Right kidney (tissue), 1 donor: ENCODE data around the gene MPP7.

Source experiments
- DNase-seq: peaks from one replicate; pipeline ENCODE4 v3.0.0-alpha.2; 2016

Gene MPP7

DNA sequence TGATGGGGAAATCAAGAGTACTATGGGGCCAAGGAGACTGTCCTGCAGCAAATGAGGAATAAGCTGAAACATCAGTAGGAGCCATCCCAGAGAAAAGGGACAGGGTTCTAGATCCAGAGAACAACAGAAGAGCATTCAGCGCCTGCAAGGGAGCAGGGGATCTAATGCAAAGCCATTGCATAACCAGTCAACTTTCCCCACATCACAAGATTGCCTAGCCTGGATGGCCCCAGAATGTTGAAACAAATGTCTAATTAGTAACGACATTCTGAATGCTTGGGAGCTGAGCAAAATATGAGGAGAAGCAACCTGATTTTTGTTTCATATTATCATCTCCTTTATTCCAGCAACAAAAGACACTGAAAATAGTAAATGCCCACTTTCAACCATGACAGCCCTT, 2.7 kb upstream of the MPP7 start:
- no peak for DNase-seq

DNA sequence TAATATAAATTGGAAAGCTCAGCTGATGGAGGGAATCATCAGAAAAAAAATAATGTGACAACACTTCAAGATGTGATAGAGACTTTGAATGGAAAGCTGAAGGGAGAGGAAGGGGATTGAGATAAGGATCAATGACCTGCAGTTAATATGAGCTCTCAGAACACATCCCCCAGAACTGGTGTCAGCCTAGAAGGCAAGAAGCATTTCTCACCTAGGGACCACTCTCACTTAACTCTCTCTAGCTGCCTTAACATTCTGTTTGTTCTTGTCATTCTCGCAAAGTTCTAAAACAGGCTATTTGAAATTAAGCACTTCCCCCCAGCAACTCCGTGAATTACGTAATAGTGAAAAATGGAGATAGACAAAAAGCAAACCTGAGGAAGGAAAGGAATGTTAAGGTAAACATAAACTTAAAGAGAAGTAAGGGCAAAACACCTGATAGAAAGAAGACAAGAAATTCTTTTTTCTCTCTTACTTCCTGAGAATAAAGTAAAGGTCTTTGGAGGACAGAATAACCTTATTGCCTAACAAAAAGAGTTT, 1.2 kb upstream of the MPP7 start:
- DNase-seq, result no peak

DNA sequence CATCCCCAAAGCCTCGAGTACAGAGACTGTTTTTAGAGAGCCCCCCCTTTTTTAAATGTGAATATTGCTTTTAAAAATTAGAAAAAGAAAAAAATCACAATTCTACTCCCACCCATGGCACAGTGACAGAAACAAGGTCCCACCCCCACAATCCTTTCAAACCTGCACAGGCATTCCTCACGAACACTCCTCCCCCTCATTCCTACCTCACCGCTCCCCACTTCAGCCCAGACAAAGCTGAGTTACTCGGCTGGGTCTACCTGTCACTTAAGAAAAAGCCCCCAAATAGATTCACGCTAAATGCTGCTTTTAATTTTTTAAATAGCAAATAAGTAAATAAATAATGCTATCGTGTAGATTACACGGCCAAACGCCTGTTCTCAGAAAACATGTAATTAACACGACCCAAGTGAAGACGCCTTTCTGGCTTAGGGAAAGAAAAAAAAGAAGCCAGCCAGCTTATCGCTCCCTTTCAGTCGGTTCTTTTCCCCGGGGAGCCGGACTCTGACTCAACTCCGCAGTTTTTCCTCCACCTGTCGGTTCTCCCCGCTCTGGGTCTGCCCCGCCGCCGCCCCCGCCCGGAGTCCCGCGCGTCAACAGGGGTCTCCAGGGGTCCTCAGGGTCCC, 739 bp downstream of the MPP7 start:
- peak; percentile 77 for DNase-seq

DNA sequence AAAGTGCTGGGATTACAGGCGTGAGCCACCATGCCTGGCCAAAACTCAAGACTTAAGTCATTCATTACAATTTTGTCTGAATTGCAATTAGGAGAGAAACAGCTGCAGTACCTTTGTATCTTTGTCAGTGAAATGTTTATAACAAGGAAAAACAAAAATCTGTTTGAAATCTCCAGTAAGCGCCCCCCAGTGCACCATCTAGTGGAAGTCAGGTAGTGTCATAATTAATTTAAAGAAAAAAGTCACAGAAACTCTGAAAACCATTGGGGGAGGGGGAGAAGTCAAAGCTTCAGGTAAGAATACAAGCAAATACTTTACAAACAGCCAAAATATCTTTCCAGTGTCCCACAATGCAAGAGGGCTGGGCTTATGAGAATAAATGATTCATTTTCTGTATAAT, 2.8 kb downstream of the MPP7 start:
- no peak for DNase-seq

DNA sequence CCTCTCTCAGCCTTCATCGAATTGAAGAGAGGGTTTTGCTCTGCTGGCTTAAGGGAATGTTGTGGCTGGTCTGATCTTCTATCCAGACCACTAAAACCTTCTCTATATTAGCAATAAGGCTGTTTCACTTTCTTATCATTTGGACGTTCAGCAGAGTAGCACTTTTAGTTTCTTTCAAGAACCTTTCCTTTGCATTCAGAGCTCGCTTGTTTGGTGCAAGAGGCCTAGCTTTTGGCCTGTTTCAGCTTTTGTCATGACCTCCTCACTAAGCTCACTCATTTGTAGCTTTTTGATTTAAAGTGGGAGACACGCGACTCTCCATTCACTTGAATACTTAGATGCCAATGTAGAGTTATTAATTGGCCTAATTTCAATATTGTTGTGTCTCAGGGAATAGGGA, 3.9 kb downstream of the MPP7 start:
- DNase-seq, result no peak

DNA sequence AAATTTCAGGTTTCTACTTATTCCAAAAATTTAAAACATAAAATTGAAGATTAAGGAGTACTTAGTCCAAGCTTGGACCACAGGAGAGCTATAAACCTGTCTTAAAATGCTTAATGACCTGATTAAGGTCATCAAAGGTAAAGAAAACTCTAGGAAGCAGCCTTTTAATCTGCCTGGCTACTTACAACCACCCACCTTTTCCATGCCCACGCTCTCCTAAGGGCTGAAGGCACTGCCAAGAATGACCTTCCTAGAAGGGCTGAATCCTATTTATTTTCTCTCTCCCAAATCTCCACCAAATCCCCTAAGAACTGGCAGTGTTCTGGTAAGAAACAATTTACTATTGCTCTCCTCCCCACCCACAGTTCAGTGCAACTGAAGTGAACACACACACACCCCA, 6.8 kb downstream of the MPP7 start:
- DNase-seq, result no peak

DNA sequence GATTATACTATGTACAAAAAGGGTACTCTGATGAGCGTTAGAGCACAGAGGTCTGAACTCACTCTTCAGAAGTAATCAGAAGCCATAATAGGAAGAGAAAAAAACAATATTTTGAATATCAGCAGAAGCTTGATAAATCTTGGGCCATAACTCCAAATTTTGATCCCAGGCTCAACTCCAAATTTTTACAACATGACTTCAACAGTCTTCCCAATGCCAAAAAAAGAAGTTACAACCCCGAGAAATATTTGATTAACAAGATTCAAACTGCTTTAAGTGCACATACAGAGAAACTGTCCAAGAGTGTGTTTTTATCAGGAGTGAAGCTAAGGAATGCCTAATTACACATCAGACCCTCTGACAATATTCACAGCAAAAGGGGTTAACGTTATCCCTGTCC, 7.5 kb downstream of the MPP7 start:
- DNase-seq, result no peak

DNA sequence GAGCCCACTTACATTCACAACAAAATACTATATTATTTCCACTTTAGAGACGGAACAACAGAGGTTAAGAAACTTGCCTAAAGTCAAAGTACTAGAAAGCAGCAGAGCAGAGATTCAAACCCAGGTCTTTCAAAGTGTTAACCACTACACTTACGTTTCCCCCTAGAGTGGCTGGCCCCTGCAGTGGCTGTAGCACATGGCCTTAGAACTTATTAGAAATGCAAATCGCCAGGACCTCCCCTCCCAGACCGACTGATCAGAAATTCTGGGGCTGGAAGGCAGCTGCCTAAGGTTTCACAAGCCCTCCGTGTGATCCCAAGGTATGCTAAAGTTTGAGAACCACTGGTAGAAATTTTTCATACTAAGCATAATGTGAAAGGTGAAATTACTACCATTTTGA, 8.1 kb downstream of the MPP7 start:
- no peak for DNase-seq

DNA sequence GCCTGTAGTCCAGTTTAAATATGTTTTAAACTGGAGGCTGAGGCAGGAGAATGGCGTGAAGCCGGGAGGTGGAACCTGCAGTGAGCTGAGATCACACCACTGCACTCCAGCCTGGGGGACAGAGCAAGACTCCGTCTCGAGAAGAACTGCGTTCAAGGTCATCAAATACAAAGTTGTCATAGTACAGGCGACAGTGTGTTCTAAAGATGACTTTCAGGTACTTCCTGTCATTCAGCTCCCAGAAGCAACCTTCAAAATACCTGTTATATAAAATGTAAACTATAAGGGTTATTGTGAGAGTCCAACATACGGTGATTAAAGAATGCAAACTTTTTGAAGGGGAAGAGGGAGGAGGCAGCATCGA, 8.7 kb downstream of the MPP7 start:
- DNase-seq, result no peak

DNA sequence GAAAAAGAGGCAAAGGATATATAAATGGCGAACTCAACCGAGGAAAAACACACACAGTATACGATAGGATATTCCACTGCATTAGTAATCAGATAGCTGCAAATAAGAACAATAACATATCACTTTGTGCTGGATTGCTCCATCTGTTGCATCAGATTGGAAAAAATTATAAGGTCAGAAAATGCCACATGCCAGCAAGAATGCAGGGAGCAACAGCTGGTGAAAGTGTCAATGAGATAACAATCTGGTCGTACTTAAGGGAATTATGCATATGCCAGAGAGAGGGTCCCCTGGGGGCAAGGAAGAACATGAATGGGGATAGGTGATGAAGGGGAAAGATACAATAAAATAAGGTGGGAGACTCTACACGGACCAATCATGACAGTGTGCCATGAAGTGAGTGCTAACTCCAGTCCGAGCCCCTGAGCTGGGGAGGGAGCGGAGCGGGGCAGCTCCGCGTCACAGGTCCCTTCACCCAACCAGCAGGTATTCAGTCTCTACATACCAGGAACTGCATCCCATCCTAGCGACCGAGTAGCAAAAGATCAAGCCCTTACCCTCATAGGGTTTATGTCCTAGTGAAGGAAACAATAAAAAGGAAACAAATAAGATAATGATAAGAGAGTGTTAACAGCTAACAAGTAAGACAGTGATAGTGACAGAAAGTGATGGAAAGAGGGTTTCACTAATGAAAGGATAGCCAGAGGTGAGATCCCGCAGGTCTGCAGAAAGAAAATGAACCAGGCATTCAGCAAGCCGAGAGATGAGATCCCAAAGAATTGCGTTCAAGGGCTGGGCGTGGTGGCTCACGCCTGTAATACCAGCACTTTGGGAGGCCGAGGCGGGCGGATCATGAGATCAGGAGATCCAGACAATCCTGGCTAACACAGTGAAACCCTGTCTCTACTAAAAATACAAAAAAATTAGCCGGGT, 9.4 kb downstream of the MPP7 start:
- no peak for DNase-seq

DNA sequence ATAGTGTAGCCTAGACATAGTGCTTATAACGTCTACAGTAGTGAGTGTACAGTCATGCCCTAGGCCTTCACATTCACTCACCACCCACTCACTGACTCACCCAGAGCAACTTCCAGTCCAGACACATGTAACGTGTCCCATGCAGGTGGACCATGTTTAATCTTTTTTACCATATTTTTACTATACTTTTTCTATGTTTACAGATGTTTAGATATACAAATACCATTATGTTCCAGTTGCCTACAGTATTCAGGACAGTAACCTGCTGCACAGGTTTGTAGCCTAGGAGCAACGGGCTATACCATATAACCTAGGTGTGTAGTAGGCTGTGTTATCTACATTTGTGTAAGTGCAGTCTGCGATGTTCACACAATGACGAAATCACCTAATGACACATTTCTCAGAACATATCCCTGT, 11.0 kb downstream of the MPP7 start:
- DNase-seq, result no peak

DNA sequence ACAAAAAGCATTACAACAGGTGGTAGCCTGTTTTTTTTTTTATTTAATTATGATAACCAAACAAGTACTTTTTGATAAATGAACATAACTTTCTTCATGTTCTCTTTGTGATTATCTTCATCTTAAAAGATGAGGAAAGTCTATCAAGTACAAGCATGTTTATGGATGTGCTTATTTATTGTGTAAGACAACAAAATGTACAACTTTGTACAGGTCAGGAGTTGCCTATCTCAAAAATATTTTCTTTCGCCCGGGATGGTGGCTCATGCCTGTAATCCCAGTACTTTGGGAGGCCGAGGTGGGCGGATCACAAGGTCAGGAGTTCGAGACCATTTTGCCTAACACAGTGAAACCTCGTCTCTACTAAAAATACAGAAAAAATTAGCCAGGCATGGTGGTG, 17.0 kb downstream of the MPP7 start:
- no peak for DNase-seq

DNA sequence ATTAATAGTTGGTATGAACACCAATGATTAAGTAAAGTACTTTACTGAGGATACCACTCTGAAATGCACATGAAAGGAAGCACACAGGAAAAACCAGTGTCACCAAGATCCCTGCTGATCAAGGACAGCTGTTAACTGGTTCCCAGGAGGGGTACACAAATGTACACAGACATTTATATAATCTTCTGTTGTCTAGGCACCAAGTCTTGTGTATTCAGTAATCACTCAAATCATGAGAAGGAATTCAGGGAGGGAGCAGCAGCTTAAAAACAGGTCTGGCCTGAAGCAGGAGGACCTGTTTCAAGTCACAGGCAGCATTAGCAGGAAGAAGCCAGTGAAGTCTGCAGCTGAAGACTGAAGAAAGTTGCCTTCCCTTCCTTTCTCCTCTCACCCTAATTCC, 18.7 kb downstream of the MPP7 start:
- no peak for DNase-seq

DNA sequence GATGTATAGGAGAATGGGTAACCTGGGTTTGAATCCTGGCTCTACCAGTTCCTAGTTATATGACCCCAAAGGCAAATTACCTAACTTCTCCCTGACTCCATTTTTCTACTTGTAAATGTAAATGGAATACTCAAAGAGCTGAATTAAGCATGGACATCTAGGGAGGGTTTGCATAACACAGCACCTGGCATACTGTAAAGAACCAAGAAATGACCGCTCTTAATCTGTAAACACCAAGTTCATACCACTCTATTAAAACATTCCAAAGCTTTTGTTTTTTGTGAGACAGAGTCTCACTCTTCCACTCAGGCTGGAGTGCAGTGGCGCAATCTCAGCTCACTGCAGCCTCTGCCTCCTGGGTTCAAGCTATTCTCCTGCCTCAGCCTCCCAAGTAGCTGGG, 19.6 kb downstream of the MPP7 start:
- DNase-seq, result no peak

DNA sequence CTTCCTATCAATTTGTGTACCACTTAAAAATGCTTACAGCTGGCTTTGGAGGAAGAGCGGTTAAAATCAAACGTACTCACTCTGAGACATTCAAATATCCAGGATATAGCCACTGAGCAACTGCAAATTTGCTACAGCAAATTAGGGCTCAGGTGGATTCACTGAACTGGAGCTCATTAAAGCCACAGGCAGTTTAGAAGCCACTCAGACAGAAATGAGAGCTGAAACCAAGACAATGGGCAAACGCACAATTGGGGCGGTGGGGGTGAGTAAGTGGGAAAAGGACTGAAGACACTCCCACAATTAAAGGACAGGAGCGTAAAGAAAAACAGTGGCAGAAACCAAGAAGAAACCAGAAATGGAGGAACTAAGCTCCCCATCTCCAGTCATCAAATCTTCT, 20.5 kb downstream of the MPP7 start:
- DNase-seq, result peak; percentile 20

DNA sequence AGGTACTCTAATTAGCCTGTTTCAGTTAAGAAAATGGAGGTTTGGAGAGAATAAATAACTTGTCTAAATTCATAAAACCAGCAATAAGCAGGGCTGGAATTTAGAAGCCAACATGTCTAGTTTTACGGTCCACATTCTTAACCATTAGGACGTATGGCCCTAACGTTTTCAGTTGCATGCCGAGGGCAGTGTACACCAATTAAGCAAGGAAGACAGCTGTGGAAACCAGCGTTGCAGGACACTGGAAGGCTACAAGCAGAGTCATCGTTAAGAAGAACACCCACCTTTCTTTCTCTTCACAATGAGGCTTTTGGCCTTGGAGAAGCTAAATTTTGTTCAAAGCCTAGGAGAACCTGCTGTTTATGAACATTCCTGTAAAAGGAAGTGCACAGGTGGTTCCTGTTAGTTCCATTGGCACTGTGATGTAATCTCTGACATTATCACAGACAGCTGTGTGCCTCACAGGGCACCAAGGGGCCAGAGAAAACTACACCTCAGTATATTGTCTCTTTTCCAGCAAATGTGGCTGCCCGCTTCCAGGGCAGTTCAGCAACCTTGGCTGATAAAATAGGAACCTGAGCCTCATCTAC, 21.0 kb downstream of the MPP7 start:
- DNase-seq, result peak; percentile 20

DNA sequence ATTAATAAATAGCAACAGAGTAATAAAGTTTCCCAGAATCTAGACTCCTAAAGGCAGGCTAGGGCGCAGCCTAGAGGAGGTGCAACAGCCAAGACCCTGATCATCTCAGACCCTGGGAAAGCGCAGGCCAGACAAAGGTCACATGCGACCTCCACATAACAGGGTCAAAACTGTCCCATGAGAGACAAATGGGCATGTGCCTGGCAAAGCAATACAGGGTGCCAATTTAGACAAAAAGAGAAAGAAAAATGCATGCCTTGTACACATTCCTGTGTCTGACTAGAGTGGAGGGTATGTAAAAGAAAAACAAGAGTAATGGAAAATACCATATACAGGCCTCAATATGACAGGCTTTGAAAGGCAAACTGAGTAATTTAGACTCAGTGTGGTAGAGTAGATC, 22.2 kb downstream of the MPP7 start:
- DNase-seq, result no peak

DNA sequence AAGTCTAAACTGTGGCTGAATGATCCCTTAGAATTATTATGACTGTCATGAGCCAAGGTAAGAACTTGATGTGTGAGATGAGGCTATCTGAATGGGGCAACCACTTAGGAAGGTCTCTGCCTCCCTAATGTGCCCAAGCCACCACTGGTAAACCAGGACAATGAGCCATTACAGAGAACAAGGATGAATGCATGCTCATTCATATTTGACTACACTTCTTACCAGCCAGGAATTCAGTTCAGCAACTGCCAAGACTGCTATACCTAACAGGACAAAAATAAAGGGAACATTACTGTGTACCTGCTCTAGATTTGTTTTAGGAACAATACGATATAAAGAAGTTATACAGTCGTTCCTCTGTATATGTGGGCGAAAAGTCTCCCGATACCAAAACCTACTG, 23.0 kb downstream of the MPP7 start:
- no peak for DNase-seq

DNA sequence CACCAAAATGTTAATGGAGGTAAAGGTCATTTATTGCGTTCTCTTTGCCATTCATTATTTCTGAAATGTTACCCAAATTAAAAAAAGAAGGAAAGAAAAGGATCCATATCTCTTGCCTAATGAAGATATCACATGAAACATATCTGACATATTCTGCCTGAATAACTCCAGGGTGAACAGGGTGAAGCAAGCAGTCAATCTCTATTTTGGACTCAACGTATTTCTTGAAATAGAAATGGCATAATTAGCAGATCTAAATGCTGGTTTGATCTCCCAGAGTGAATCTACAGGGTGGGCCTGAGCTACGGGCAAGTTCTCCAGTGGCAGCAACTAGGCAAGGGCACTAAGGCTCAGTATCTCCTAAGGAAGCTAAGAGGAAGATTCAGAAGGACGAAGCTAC, 24.0 kb downstream of the MPP7 start:
- DNase-seq, result no peak

DNA sequence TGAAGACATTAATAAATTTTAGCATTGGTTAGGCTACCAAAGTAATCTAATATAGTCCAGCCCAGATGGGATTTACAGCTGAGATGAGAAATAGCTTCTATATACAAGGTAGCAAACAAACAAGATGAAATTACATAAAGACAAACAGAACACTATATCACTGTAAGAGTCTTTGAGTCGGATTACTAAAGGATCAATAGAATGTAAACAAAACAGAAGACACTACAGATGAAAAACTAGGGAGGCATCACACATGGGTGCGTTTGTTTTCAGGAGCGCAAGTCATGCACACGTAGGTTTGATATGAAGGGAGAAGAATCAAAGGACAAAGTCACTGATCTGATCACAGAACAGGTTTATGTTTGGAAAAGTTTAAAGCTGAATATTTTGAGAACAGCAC, 26.5 kb downstream of the MPP7 start:
- no peak for DNase-seq

DNA sequence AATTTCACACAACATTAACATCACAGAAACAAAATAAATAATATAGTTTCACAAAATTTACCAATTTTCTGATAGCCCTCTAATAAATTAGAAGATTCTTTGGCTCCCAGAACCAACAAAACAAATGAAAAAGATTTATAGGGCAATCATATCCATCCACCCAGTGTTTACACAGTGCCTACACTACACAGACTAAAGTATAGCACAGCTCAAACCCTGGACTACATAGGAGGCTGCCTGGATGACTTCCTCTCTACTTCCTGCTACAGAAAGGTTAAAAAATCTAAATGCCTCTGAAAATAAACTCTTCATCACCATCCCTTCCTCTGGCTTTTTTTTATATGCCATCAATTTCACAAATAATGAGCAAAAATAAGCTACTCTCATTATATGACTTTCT, 28.4 kb downstream of the MPP7 start:
- no peak for DNase-seq

DNA sequence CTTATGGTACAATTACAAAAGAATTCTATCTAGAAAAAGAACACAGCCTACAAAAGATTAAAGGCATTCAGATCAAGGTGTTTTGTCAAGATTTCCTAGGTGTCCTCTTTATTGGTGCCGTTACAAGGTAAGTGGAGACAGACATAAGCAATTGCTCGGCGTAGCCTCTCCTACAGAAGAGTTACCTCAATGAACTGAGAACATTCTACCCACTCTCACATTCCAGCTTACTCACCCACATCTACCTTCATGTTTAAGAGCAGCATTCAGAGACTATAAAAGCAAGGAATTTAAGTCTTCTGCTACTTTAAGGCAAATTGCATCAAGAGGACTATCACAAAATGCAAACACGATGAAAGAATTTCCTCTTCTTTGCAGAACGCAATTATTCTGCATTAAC, 29.5 kb downstream of the MPP7 start:
- DNase-seq, result no peak

DNA sequence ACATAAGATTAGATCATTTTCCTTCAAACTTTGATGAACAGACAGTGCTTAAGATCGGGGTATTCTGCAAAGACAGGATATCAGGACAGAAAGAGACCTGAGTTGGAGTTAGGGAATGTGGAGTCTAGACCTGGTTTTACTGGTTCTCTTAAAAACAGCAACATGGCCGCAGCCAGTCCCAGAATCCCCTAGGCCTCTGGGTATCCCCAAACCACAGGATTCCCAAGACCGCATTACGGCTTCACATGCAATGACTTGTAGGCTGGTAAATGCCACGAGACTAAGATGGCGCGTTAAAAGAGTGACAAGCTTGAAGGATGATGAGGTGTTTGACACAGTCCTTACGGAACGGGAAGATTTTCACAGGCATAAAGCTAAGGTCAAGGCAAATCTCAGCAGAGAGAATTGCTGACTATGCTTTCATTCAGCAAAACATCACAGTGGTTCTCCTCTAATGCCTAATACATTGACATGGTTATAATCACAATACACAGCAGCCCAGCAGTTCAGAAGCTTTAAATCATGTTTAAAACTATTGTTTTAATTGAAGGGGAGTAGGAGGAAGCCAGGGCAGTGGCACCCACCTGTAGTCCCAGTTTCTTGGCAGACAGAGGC, 32.9 kb downstream of the MPP7 start:
- no peak for DNase-seq
